Panc1 (cell line): ENCODE measurements around the gene UBE2L5. TPM values are rescaled to one million over a fixed set of nuclear protein-coding genes. Genes with fewer than 3 reads are reported as not detected.

Experiments used
- ATAC-seq: fragments of 200-7000 bp; cut with Tn5 transposase; 2 replicates; pipeline ENCODE4 v1.9.1; 2020; ENCODE audit warnings: mild to moderate bottlenecking, moderate library complexity
- BruUV-seq: library from RNA; stranded (reverse); fragments of 400-500 nt; replicated peaks from 2 replicates; lab custom pipeline; 2021; lab: Mats Ljungman, UMichigan
- CTCF ChIA-PET: fragments of 300-600 bp; sonication (Branson Sonifier 250); formaldehyde crosslinking; loops from one replicate; lab custom pipeline; 2022; ENCODE audit warnings: antibody characterized with exemption; lab: Charles Lee
- POLR2A ChIA-PET: fragments of 300-600 bp; sonication (Branson Sonifier 250); formaldehyde crosslinking; loops from one replicate; lab custom pipeline; 2022; ENCODE audit warnings: antibody characterized with exemption; lab: Charles Lee
- DNase-seq: peaks from one replicate; pipeline ENCODE4 v3.0.0-alpha.2; 2010; ENCODE audit warnings: low read depth, low spot score
- H3K27ac ChIP-seq: 2 replicates; pipeline ENCODE4 v1.5.1; 2011; ENCODE audit warnings: mild to moderate bottlenecking, low read length, inconsistent platforms
- H3K27me3 ChIP-seq: fragments of 200-500 bp; sonication (Bioruptor generic); 2 replicates; pipeline ENCODE4 v1.6.0; 2014; ENCODE audit warnings: low read length, inconsistent platforms; ENCODE audit not compliant: control insufficient read depth, insufficient read depth
- H3K36me3 ChIP-seq: fragments of 200-500 bp; sonication (Bioruptor generic); 2 replicates; pipeline ENCODE4 v1.5.1; 2014; ENCODE audit warnings: inconsistent platforms, mild to moderate bottlenecking, low read length, moderate library complexity; ENCODE audit not compliant: control insufficient read depth, insufficient read depth
- H3K4me1 ChIP-seq: 2 replicates; pipeline ENCODE4 v1.5.1; 2011; ENCODE audit warnings: inconsistent platforms, mild to moderate bottlenecking, low read length, moderate library complexity; ENCODE audit not compliant: control insufficient read depth, insufficient read depth
- H3K4me3 ChIP-seq, 2 experiments: 2 replicates each; pipeline ENCODE4 v1.5.1; 2011 to 2012; ENCODE audit warnings: low read depth in 2 of 2, low read length in 2 of 2, mild to moderate bottlenecking in 2 of 2, inconsistent platforms in 1 of 2, moderate library complexity in 1 of 2
- H3K9me3 ChIP-seq: fragments of 200-500 bp; sonication (Bioruptor generic); 2 replicates; pipeline ENCODE4 v1.5.1; 2014; ENCODE audit warnings: low read depth, mild to moderate bottlenecking, inconsistent platforms, low read length, moderate library complexity; ENCODE audit not compliant: control insufficient read depth, insufficient read depth
- POLR2AphosphoS5 ChIP-seq: IDR thresholded peaks from 2 replicates; pipeline ENCODE4 v1.6.1; 2012; ENCODE audit warnings: mild to moderate bottlenecking, low read depth, low read length, moderate library complexity
- SIN3A ChIP-seq: IDR thresholded peaks from 2 replicates; pipeline ENCODE4 v1.6.1; 2012; ENCODE audit warnings: low read depth, mild to moderate bottlenecking, low read length, moderate library complexity, borderline replicate concordance; ENCODE audit not compliant: insufficient read depth
- TCF7L2 ChIP-seq: IDR thresholded peaks from 2 replicates; pipeline ENCODE4 v1.6.1; 2011; ENCODE audit warnings: mild to moderate bottlenecking, low read depth, low read length, inconsistent platforms
- in situ Hi-C: cut with HindIII; loops from 2 replicates; pipeline ENCODE4 v1.10.0; 2016; ENCODE audit warnings: low sequenced_read_pairs, low pct_unique_long_range_greater_than_20kb
- intact Hi-C: fragments of 100-400 bp; cut with micrococcal nuclease; formaldehyde crosslinking; loops from one replicate; pipeline ENCODE4 v1.10.0; 2022; ENCODE audit not compliant: unreplicated experiment
- total RNA-seq: library from RNA; stranded (reverse); gene quantifications from one replicate; pipeline ENCODE4 v1.2.1, GENCODE V29; 2021; ENCODE audit not compliant: unreplicated experiment
- TF ChIP-seq, protein P1 (sequence below), 2 experiments: IDR thresholded peaks; 2 replicates each; pipeline ENCODE4 v1.6.1; 2011 to 2012; ENCODE audit warnings: low read depth in 2 of 2, control low read depth in 1 of 2, low read length in 1 of 2, mild to moderate bottlenecking in 1 of 2, moderate library complexity in 1 of 2; ENCODE audit not compliant: insufficient read depth in 1 of 2
- TF ChIP-seq, protein P2 (sequence below): fragments of 450-650 bp; IDR thresholded peaks from 2 replicates; pipeline ENCODE4 v1.5.1; 2017; ENCODE audit warnings: mild to moderate bottlenecking

Gene UBE2L5
- total RNA-seq, 1 experiment from 2014 or later: not detected

- CTCF ChIA-PET: no interaction called here
- H3K4me1 ChIP-seq: peaks cover 7% of the 10 kb centered on the region
- no peaks in the 10 kb centered on the region for H3K27me3 ChIP-seq
- BruUV-seq: no TSS peak
- TF ChIP-seq, protein P1, sequence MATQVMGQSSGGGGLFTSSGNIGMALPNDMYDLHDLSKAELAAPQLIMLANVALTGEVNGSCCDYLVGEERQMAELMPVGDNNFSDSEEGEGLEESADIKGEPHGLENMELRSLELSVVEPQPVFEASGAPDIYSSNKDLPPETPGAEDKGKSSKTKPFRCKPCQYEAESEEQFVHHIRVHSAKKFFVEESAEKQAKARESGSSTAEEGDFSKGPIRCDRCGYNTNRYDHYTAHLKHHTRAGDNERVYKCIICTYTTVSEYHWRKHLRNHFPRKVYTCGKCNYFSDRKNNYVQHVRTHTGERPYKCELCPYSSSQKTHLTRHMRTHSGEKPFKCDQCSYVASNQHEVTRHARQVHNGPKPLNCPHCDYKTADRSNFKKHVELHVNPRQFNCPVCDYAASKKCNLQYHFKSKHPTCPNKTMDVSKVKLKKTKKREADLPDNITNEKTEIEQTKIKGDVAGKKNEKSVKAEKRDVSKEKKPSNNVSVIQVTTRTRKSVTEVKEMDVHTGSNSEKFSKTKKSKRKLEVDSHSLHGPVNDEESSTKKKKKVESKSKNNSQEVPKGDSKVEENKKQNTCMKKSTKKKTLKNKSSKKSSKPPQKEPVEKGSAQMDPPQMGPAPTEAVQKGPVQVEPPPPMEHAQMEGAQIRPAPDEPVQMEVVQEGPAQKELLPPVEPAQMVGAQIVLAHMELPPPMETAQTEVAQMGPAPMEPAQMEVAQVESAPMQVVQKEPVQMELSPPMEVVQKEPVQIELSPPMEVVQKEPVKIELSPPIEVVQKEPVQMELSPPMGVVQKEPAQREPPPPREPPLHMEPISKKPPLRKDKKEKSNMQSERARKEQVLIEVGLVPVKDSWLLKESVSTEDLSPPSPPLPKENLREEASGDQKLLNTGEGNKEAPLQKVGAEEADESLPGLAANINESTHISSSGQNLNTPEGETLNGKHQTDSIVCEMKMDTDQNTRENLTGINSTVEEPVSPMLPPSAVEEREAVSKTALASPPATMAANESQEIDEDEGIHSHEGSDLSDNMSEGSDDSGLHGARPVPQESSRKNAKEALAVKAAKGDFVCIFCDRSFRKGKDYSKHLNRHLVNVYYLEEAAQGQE (IDR thresholded peaks at IDR 0.05; ENCODE audit: insufficient read depth in 1 of 2, low read depth in 2 of 2, low read length in 1 of 2): no peak
- TF ChIP-seq SIN3A: no peak
- TF ChIP-seq, protein P2, sequence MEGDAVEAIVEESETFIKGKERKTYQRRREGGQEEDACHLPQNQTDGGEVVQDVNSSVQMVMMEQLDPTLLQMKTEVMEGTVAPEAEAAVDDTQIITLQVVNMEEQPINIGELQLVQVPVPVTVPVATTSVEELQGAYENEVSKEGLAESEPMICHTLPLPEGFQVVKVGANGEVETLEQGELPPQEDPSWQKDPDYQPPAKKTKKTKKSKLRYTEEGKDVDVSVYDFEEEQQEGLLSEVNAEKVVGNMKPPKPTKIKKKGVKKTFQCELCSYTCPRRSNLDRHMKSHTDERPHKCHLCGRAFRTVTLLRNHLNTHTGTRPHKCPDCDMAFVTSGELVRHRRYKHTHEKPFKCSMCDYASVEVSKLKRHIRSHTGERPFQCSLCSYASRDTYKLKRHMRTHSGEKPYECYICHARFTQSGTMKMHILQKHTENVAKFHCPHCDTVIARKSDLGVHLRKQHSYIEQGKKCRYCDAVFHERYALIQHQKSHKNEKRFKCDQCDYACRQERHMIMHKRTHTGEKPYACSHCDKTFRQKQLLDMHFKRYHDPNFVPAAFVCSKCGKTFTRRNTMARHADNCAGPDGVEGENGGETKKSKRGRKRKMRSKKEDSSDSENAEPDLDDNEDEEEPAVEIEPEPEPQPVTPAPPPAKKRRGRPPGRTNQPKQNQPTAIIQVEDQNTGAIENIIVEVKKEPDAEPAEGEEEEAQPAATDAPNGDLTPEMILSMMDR: no peak
- TF ChIP-seq POLR2AphosphoS5: no peak
- no peak for TF ChIP-seq TCF7L2
- ATAC-seq: no peak
- H3K36me3 ChIP-seq: no peaks in the 10 kb centered on the region
- H3K4me3 ChIP-seq: no peak overlapping the region
- no peak overlapping the region for H3K27ac ChIP-seq
- DNase-seq: no peak
- in situ Hi-C loops (no loop called here), intact Hi-C loops (no loop called here)
- POLR2A ChIA-PET: interaction anchor here (0.7 kb wide), 1 partner anchor 20 kb away, joined by 3 read pairs; no protein-coding TSS in a partner anchor
- no peaks in the 10 kb centered on the region for H3K9me3 ChIP-seq
Observed at GRCh38 chr13:30412346-30412745, 9.9 kb upstream of the UBE2L5 start.

DNA sequence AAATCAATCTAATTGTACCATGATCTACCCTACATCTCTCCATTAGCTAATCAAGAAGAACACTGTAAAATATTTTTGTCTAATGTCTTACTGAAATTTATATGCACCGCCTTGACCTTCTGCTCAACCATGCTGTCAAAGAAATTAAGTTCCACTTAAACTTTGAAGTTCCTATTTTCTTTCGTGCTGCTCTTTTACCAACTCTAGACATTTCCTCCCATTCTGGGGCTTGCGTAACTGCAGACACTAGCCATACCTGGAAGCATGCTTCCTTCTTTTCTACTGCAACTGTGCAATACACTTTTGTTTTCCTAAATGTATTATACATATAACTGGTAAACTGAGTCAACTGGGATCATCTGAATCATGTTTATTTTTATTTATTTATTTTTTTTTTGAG lies 8.5 kb upstream of the UBE2L5 start:
- ChIA-PET CTCF (no interaction called here), POLR2A (no interaction called here)
- ATAC-seq (no peak), DNase-seq (no peak)
- H3K4me3 ChIP-seq: no peak overlapping the region
- in situ Hi-C loops (no loop called here), intact Hi-C loops (no loop called here)
- BruUV-seq: no TSS peak
- H3K27ac ChIP-seq: no peak overlapping the region
- H3K9me3 ChIP-seq: no peaks in the 10 kb centered on the region
- H3K4me1 ChIP-seq: peaks cover 6% of the 10 kb centered on the region
- H3K36me3 ChIP-seq: no peaks in the 10 kb centered on the region
- TF ChIP-seq, protein P1 (IDR thresholded peaks at IDR 0.05; ENCODE audit: insufficient read depth in 1 of 2, low read depth in 2 of 2, low read length in 1 of 2): no peak
- TF ChIP-seq, protein P2: no peak
- TF ChIP-seq TCF7L2 (no peak), SIN3A (no peak), POLR2AphosphoS5 (no peak)
- H3K27me3 ChIP-seq: no peaks in the 10 kb centered on the region
